OCI-M1 (cell line): ENCODE results near the gene GALC.

Experiments used
- DNase-seq: peaks from one replicate; lab custom pipeline; 2025; lab: John Stamatoyannopoulos, UW

Gene GALC

DNA sequence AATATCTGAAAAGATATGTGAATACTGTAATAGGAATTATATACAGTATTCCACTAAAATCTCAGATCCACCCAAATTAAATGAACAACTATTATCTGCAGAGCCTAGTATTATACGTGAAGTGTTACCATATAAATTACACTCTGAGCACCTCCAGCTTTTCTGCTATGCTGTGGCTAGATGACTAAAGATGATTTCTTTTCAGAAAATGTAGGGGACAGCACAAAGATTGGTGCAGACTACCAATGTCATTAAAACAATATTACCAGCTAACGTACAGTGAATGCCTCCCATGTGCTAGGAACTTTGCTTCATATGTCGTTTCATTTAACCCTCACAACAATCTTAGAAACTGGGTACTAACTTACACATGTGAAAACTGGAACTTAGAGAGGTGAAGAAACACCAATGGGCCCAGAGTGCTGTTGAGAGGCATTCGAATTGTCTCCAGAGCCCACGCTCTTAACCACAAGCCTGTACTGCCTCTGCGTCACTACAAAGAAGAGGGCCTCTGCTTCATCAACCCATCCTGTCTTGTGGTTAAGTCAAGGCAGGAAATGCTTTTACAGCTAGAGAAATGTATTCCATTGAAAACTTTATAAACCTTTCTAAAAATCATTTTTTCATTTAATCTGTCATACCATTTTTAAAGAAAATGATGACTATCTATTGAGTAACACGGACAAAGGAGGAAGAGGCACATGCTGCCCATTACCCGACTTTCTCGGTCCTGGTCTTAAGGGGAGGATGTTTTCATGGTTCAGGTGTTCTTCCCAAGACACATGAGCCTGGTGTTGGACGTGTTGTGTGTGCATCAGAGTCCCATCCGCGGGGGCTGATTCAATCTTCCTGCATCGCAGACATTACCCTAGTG lies 13.2 kb upstream of the GALC start:
- peak; percentile 86 for DNase-seq

DNA sequence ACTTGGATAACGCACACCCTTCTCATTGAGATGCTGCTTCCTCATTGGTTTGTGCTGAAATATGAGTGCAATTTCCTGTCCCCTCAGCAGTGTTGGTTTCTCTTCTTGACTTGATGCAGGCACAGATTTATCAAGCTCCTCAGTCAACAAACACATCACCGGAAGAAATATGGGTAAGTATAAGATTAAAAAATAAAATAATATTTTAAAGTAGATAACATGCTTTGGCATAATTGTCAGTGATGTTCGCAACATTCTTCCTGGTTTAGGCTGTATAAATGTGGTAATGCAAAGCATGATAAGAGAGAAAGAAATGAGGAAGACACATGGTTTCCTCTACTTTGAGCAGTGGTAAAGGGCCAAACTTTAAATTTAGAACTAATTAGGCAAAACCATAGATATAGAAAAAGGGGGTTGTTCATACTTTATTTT lies 12.1 kb upstream of the GALC start, which contains the start of gene GPR65:
Gene GPR65 (plus strand): TSS at position 86 of the 432 bp plus-strand sequence. CDS start 5,713 bp downstream, outside the sequence.
- peak; percentile 83 for DNase-seq

DNA sequence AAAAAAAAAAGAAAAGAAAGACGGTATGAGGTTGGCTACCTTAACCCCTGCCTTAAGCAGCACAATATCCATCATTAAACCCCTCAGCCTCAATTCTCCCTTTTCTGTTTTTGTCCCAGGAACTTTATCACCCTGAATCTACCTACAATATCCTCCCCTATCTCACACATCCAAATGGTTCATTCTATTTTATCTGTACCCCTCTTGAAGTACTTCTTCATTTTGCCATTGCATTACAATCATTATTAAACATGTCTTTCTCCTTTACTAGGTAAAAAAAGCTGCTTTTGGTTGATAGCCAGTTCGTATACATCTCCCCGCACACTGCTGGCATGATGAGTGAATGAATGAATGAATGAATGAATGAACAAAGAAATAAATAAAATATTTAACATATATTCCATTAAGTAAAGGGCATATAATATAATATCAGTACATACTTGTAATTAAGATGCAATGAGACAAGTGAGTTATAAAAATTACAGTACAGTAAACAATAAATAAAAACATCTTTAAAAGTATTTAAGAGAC lies 11.6 kb upstream of the GALC start:
- DNase-seq = peak; percentile 69

DNA sequence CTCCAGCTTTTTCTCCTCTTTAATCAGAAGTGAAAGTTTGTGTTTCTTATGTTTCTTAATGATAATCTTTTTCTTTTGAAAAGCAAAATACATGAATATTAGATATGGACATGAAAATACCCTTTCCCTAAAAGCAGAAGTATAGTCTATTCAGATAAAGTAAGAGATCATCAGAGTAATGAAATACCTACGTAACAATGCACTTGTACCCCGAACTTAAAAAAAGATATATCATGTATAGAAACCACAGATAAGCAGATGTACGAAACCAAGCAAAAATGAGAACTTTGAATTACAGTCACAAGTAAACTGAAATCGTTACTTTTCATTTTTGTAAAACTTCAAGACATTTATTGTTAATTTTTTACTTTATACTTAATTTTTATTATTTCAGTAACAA lies 10.4 kb upstream of the GALC start:
- peak; percentile 80 for DNase-seq

DNA sequence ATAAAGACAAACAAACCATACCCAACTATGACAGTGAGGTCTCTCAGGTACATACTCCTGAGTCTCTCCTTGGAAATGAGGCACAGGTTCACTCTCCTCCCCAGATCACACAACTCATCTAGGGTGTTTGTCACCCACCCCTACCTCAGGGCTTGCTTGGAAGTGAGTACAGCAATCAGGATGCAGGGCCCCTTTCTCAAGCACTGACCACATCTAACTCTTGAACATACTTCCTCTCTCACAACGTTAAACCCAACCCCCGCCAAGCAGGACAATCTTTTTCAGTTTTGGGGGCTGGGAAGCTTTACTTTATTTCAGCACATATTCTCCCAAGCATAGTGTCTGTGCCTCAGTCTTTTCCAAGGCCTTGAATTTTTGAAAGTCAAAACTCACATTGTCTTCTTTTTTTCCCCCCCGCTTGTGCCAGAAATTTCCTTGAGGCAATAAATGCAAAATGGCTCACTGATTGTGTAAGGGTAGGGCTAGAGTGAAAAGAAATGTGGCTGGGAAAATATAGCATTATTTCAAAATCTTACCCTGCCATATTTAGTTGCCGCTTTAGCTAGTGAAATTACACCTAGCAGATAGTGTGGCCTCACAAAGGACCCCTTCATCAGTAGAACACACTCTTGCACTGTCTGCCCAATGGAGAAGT lies 9.6 kb upstream of the GALC start:
- DNase-seq = peak; percentile 80

DNA sequence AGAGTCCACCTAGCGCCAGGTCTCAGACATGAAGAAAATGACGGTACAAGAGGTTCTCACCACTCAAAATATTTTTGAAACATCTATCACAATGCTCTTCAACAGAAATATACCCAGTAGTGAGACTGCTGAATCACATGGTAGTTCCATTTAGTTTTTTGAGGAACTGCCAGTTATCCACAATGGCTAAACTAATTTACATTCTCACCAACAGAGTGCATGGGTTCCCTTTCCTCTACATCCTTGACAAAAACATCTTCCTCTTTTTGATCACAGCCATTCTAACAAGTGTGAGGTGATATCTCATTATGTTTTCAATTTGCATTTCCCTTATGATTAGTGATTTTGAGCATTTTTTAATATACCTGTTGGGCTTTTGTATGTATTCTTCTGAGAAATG lies 6.3 kb upstream of the GALC start:
- peak; percentile 77 for DNase-seq

DNA sequence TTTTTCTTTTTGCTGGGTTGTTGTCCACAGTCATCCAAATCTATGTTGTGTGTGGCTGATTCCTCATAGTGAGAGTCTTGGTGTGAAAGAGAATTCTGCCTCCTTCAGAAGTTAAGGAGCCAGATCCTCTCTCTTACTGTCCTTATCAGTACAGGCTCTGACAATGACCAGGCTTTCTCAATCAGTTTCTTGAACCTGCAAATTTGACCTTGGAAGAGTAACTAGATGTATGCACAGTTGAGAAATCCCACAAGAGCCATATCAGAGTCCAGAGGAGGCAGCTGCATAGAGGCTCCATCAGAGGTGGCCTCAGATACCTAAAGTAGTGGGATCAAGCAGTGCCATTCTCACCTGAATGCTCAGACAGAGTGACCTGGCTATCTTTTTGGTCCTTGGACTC lies 5.5 kb upstream of the GALC start:
- peak; percentile 56 for DNase-seq

DNA sequence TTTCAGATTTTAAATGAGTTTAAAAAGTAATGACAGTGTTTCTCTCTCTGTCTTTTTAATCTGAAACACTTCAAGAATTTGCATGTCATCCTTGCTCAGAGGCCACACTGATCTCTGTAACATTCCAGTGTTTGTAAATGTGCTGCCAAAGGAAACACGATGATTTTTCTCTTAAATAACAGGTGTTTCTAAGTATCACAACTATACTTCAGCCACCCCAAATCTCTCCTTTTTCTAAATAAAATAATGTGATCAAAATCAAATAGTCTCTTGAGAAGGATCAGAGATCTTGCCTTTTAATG lies 3.3 kb upstream of the GALC start:
- DNase-seq = no peak

DNA sequence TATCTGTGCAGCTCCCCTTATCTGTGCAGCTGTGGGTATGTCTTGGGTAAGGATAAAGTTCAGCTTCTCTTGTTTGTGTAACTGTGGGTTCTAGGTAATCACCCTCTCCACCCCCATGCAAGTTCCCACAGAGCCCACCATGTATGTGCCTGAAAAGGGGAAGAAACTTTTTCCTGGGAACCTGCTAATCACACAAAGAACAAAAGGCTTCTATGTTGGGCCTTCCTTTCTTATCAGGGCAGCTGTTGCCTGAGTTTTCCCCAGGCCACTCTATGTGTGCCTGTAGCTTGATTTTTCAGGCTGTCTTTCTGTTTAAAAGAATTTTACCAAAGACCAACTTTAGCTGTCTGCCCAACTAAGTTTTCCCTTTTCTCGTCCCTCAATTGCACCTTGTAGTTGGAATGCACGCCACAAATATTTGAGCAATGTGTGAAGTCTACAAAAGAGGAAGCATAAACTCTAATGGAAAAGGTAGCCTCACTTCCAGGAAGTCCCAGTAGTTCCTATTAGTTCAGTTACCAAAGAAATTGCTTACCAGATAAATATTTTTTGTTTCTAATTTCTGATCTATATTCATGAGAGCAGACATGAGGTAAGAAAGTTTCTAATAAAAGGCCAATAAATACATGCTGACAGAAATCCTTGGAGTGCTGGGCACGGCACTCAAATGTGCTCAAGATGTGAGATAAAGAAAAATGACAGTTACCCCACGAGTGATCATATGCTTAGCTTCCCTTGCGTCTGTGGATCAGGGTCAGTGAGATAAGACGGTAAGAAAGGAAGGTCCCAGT lies 2.7 kb upstream of the GALC start:
- DNase-seq = peak; percentile 92

DNA sequence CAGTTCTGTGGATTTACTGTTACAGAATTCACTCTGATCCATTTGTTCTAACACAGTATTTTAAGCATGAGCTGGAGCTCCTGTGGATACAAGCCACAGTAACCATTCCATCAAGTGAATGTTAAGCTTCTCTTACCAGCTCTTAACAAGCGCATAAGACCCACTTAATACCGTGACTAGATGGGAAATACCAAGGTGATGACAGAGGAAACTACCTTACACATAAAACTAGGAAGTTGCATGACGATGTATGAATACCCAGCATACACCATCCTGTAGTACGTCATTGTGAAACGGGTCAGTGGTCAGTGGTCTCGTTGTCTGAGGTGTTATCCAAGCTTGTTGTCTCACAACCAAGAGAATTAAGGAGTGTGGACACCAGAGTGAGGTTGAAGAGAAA lies 2.0 kb upstream of the GALC start:
- DNase-seq = peak; percentile 92

DNA sequence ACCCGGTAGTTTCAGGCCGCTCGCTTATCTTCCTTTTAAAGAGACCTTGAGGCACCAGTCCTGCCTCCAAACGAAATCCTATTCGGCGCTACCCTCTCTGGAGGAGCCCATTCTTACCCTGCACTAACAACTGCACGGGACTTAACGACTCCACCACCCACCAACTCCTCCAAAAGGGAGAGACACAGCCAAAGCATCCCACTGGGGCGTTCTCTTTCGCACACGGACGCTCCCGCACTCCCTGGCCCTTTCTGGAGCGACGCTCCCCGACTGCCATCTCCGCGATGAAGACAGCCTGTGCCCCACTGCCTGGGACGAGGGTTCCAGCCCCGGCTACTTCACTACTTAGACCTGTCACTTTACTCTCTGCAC lies 650 bp downstream of the GALC start:
- DNase-seq = peak; percentile 66

DNA sequence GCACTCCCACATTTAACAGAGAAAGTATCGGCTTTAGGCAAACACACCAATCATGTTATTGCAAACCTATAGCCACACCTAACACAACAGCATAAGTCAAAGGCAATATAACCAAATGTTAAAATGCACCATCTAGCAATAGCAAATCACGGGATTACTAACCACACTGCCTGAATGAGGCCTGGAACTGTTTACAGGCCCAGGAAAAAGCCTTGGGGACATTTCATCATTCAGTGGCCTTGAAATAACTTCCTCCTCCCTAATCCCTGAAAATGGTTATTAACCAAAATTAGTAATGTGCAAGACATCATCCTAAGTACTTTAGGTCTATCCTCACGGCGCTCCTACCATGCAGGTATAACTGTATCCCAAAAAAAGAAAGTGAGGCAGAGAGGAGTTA lies 2.3 kb downstream of the GALC start:
- no peak for DNase-seq

DNA sequence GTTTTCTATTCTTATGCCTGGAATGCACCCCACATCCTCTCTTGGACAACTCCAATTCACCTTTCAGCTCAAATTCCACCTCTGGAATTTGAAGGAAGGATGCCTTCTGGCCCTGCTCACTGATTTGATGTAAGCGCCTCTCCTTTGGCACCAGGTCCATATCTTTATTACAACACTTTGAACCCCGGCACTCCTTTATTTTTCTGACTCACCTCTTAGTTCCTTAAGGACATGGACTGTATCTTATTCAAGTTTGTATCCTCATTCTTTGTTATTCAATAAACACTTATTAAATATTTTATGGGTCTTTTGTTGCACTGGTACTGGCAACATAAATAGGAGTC lies 3.1 kb downstream of the GALC start:
- no peak for DNase-seq

DNA sequence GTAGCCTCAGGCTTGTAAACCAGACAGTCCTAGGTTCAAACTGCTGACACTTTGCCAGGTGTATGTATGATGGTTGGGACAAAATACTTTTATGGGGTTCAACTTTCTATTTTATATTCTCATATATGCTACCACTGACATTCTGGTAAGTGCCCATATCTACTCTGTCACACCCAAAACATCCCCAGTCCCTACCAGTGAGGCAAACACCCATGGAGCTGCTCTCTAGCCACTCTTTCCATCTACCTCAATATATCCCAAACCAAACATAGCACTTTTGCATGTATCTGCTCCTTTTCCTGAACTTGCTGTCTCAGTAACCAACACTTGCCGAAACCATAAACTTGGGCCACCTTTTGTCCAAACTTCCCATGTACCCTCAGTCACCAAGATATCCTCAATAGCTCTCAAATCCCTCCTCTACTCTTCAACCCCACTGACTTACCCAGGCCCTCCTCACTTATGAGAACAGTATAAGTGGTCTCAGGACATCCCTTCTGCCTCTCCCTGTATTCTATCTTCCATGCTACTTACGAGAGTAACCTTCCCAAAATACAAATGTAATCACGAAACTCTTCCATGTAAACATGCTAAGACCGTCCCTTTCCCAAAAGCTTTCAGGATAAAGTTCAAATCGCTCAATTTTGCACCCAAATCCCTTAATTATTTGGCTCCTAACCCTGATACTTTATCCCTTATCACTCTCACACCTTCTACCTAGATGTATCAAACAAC lies 3.6 kb downstream of the GALC start:
- DNase-seq = no peak

DNA sequence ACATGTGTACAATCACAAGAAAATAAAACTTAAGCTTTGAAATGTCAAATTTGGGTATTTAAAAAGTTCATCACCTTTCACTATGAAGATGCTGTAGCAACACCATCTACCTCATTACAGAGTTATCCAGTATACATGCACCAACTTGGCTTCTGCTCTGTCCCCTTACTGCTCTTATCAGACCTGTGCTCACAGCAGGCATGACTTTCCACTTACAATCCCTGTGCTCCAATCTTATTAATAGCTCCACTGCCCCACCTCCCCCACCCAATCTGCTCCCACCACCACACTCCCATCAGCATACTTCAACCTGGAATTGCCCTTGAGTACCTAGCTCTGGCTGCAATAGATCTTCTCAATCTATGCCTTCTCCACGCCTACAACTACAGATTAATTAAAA lies 13.3 kb downstream of the GALC start:
- no peak for DNase-seq

DNA sequence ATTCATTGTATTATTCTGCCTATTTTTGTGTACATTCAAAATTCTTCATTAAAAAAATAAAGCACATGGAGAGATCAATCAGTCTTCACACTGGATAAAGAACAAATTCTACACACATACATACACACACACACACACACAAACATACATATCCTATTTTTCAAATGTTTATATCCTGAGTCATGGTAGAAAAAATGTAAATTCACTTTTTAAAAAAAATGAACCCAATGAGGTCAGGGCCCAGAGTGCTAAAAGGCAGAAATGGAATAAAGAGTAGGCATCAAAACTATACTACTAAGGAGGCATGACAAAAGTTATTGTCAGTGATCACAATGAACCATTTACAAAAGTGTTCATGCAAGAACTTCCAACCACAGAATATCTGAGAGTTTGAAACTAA lies 17.3 kb downstream of the GALC start:
- no peak for DNase-seq

DNA sequence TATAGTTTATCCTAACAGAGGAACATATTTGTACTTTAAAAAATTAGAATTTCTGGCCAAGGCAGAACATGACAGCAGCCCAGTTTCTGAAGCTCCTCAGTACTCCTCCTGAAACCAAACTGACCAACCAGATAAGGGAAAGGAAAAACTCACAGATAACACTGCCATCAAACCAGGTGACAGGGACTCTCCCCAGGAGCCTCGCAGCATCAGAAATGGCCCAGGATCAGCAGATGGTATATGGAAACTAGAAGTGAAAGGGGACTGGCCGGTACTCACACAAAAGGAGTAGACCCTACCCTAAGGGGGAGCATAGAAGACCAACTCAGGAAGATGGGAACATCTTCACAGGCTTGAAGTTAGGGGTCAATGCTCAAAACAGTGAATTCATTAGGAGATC lies 22.0 kb downstream of the GALC start:
- no peak for DNase-seq

DNA sequence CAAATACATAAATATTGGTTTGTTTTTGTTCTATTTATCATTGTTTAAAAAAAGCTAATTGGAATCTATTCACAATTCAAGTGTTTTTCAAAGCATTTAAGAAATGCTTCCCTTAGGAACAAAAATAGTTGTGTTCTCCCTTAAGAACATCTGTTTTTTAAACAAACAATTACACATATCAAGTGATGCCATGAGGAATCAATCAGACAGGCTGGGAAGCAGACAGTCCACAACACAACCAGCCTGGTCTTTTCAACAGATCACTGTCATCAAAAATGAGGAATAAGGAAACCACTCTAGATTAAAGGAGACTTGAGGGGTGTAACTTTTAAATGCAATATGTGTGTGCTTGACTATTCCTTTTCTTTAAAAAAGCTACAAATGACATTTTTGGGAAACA lies 25.5 kb downstream of the GALC start:
- DNase-seq = no peak

DNA sequence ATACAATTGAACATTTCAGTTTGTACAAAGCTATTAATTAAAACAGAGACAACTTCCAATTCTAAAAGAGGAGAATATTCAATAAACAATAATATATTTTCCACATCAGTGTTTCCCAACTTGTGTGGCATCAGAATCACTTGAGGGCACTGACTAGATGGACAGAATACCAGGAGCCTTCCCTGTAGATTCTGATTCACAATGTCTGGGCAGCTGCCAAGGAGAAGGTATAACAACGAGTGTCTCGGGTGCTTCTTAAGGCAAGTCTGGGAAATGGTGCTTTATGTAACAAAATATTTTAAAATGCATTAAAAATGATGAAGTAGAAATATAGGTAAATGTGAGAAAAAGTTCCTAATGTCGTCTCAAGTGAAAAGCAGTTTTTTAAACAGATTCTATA lies 26.2 kb downstream of the GALC start:
- no peak for DNase-seq

DNA sequence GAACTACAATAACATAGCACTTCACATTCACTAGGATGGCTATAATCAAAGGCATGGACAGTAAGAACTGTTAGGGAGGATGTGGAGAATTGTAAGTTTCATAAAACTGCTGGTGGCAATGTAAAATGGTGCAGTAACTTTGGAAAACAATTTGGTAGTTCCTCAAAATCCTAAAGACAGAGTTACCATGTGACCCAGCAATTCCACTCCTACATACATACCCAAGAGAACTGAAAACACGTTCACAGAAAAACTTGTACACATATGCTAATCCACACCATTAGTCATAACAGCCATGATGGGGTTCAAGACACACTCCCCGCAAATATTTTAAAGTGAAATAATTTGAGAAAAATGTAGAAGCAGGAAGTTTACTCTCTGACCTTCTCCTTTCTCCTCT lies 31.7 kb downstream of the GALC start:
- no peak for DNase-seq

DNA sequence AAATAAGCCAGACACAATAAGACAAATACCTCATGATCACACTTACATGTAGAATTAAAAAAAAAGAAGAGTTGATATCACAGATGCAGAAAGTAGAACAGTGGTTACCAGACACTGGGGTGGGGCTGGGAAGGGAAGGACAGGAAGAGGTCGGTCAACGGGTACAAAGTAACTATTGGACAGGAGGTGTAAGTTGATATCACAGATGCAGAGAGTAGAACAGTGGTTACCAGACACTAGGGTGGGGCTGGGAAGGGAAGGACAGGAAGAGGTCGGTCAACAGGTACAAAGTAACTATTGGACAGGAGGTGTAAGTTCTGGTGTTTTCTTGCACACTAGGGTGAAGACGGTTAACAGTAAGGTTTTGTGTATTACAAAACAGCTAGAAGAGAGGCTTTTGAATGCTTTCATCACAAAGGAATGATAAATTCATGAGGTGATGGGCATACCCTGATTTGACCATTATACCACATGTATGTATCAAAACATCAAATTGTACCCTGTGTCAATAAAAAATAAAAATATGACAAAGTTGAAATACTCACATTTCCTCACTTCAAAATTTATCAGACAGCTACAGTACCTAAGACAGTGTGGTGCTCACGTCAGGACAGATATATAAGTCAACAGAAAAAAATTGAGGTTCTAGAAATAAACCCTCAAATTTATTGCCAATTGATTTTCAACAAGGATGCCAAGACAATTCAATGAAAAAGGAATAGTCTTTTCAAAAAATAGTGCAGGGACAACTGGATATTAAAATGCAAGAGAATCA lies 32.8 kb downstream of the GALC start:
- no peak for DNase-seq
